ENCODE data around the gene PLXNB1.

Gene PLXNB1

DNA sequence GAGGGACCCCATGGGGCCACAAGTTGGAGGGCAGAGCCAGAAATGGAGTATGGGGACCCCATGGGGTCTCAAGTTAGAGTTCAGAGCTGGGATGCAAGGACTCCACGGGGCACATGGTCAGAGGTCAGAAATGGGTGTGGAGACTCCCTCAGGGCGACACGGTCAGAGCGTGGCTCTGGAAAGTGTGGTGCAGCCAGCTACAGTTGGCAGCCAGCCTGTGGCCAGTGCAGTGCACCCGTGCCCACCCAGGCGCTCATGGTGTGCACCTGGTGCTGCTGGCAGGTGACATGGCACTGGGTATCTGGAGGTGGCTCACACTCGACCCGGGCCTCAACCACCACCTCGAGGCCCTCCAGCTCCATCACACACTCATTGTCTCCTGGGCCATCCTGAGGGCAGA lies 11.2 kb downstream of the PLXNB1 start:
- no peak for DNase-seq

DNA sequence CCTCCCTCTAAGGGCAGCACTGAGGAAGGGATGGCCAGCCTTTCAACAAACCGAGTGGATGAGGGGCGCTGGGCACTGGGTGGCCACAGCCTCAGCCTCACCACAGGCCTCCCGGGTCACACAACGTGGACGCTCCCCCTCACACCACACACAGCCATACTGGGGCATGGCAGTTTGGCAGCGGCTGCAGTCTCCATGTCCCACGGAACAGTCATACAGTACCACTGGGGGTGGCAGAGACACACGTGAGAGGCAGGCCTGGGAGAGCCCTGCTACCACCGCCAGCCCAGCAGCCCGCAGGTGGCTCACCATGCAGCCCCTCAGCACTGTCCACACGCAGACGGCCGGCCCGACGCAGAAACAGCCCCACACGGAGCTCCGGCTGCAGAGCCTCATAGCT lies 11.7 kb downstream of the PLXNB1 start:
- DNase-seq = no peak

DNA sequence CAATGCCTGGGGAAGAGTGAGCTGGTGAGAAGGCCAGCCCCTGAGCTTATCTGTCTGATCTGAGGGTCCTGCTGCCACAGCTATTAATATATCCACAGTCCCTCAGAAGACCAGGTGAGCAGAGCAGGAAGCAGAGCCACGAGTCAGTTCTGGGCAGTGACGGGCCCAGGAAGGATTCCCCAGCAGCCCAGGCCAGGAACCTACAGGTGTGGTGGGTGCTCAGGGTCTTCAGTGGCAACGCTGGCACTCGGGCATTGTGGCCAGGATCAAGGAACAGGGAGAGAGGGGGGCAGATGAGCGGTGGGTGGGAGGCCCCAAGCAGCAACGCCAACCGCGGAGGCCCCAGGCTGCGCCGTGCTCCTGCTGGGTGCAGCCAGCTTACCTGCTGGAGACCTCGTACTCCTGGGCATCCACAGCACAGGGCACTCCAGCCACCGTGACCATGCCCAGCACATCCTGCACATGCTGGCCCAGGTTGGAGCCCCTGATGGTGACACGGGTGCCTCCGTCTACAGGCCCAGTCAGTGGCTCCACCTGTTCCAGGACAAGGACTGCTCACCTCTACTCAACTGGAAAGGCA lies 12.3 kb downstream of the PLXNB1 start:
- DNase-seq = no peak

DNA sequence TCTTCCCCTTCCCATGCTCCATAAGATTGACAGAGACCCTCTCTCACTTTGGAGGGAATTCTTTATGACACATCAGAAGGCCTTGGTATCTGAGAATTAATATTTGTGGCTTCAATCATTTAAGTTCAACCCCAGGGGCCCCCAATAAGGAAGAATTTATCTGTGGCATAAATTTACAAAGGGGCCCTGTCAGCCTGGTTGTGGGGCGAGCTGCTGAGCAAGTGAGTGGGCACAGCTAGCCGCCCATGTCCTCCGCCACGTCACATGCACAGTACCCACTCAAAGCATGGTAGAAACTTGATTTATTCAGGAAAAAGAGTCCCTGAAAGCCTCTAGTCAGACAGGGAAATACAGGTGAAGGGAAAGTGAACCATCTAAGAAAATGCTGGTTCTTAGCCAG lies 13.3 kb downstream of the PLXNB1 start:
- no peak for DNase-seq

DNA sequence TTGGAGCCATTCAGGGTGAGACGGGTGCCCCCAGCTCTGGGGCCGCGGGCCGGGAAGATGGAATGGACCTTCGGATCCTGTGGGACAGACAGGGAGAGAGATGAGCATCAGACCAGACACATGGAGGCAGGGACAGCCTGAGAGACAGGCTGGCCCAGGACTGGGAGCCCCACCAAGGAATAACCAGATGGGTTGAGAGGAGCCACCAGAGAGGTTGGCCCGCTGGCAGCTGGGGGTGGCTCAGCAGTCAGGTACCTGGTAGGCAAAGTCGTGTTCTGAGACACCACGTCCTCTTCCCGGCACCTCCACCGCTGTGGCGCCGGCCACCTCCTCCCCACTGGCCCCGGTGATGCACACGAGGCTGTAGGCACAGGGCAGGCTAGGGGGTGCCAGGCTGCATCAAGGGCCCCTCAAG lies 13.8 kb downstream of the PLXNB1 start:
- DNase-seq = no peak

DNA sequence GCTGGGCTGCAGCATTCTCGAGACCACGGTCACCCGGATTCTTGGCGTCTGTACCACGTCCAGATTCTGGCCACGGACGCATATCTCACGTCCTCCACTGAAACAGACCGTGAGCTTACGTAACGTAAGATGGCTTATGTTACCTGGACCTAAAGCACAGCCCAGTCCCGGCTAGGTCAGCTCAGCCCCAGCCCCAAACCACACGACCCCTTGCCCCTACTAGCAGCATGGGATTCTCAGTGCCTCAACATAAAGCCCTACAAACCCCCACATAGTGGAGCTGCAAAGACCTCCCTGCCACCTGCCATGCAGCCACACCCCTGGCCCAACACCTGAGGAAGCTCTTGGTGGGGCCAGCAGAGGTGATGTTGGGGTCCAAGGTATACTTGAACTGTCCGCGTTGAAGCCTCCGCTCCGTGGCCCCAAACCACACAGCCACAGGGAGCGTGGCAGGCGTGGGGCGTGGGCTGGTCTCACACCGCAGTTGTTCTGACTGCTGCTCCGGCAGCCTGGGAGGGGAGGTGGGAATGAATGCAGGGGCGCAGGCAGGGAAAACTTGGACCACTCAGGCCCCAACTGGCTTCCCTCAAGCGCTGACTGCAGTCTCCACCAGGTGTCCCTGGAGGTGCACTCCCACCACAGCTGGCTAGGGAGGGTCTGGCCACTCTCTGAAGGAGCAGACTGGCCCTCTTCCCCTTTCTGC lies 14.5 kb downstream of the PLXNB1 start:
- DNase-seq = no peak

DNA sequence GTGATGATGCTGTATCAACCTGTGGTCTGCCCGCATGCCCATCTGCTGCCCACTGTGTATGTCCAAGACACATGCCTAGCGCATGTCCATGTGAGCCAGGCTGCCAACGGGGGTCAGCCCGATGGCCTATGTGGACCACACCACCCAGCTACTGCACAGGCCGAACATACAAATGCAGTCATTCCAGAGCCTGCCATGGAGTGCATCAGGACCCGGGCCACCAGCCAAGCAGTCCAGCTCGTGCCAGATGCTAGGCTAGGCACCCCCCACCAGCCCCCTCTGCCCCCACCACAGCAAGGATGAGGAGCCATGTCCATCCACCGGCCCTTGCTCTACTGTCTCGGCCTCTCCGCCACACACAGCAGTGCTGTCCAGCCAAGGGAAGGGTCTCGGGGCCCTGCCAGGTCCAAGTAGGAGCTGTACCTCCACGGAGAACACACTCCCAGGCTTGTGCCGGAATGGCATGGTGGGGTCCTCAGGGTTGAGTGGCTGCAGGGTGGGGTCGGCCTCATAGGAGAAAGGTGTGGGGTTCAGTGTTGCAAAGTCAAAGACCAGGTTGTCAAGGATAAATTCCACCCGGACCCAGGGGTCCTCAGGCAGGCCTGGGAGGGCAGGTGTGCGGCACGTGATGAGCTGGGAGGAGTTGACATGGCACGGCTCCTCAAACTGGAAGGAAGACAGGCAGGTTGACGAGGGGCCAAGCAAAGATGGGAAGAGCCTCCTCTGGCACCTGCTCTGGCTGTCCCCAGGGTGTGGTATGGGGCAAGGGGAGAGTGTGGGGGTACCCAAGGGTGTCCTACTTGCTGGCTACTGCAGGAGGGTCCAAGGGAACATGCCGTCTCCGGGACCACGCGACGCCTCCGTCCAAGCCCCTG lies 15.3 kb downstream of the PLXNB1 start:
- no peak for DNase-seq

DNA sequence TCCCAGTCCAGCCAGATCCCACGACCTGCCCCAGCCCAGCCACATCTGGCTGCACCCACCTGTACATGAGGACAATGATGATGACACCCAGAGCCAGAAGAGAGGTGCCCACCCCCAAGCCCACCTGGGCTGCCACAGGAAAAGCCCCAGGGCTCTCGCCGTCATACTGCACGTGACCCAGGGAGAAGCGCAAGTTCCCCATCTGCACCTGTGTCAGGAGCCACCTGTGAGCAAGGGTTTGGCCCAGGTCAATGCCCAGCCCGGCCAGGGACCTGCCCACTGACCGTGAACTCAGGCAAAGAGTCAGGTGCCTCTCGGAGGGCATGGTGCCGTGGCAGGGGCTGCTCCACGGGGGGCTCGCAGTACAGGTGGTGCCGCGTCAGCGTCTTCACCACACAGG lies 16.3 kb downstream of the PLXNB1 start:
- DNase-seq = no peak

DNA sequence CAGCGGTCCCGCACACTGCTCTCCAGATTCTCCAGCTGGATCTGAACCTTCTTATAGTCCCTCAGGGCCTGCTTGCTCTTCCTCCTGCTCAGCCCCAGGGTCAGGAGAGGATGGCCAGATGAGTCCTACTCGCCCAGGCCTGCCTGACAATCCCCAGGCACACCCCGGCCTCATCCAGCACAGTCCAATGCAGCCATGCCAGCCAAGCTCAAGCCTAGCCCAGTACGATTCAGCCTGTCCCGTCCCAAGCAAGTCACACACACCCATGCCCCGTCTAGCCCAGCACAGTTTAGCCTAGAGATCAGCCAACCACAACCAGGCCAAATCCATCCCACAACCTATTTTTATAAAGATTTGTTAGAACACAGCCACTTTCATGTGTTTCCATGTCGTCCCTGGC lies 16.8 kb downstream of the PLXNB1 start:
- DNase-seq = no peak

DNA sequence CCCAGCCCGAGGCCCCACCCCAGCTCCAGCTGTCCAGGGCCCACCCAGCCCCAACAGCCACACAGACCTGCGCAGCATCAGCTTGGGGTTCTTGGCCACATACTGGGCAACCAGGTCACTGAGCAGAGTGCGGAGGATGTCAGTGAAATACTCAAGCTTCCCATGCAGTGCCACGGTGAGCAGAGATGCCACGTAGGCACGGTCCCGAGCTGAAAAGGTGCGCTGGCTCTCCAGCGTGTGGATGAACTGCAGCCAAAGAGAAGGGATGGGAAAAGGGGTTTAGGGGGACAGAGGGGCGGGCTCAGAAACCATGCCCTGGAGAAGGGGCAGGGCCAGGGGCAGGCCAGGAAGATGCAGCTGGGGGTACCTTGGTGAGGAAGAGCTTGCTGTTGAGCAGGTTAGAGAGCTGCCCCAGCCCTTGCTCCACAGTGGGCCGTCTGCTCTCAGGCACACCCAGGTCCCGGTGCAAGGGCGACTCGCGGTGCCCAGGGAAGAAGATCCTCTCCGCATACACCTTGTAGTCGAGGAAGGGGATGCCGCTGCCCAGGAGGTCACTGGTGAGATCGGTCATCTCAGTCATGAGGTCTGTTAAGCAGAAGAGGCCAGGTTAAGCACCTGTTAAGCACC lies 17.4 kb downstream of the PLXNB1 start:
- no peak for DNase-seq

DNA sequence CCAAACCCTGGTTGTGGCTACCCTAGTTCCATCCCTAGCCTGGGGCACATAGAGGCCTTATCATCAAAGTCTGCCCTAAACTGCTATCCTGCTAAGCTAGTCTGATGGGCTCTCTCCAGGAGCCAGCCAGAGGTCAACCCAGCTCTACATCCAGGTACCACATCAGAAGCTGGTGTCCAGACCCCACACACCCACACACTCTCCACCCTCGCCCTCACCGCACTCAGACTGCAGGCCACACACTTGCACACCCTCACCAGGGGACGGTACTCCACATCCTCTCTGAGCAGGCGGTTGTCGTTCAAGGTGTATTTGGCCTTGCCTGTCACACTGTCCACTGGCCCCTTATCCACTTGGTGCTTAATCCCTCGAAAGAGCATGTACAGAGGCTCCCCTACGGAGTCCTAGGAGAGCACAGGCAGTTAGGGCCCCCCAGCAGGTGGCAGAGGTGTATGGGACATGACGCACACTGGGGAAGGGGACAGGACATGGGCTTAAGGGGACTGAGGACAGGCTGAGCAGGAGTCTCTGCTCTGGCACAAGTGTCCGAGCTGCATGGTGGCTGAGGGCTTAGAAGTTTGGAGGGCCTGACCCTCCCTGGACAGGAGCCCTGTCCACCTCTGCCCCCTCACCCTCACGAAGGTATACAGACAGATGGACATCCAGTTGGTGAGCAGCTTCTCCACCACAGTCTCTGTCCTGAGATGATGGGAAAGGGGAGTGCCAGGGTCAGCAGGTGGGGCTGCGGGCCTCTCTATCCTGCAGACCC lies 18.1 kb downstream of the PLXNB1 start:
- no peak for DNase-seq

DNA sequence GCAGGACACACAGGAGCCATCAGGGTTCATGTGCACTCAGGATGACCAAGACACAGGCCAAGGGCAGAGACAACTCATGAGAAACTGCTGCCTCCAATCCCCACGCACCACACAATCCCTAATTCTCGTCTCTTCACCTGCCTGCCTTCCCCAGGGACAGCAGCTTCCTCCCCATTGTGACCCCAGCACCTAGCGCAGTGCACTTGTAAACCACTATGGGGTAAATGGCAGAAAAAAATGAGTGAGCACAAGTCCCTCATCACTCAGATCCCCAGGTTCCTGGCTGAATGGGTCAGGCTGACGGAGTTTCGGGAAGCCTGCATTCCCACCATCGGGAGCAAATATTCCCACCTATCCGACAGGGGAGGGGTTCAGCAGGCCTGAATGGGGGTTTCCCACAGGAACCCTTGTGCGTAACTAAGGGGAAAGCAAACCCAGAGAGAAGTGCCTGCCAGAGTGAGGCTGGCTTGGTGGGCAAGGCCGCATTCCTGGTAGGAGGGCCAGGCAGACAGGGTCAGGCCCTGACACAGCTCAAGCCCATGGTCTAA lies 18.8 kb downstream of the PLXNB1 start:
- no peak for DNase-seq

DNA sequence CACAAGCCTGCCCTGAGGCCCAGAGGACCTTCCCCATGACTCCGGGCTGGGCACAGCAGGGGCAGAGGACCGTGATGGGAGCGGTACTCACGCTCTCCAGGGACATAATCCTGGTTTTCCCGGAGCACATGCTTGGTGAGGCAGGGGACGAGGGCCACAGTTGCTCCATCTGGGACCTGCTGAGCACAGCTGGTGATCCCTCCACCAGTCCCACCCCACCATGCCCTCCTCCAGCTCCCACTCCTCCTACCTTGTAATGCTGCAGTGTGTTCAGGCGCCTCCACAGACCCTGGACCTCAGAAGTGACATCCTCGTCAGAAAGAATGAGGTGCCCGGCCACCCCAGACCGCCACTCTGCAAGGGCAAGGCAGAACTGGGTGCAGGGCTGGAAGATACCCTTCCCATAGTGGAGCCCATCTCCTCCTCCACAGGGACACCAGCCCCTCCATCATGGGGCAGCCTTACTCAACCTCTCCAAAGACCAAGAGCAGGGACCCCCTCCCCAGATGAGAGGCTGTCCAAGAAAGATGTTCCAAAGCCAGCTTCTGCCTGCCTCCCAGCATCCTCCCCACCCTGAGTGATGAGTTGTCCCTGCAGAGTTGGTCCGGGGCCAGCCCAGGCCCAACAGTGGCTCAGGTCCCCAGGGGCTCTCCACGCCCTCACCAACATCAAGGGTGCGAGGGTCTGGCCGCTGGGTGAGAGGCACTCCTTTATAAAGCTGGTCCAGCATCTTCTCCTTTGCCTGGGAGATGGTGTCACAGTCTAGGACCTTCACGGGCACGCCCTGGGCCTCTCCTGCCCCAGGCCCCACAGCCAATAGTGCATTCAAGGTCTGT lies 19.5 kb downstream of the PLXNB1 start:
- DNase-seq = no peak

DNA sequence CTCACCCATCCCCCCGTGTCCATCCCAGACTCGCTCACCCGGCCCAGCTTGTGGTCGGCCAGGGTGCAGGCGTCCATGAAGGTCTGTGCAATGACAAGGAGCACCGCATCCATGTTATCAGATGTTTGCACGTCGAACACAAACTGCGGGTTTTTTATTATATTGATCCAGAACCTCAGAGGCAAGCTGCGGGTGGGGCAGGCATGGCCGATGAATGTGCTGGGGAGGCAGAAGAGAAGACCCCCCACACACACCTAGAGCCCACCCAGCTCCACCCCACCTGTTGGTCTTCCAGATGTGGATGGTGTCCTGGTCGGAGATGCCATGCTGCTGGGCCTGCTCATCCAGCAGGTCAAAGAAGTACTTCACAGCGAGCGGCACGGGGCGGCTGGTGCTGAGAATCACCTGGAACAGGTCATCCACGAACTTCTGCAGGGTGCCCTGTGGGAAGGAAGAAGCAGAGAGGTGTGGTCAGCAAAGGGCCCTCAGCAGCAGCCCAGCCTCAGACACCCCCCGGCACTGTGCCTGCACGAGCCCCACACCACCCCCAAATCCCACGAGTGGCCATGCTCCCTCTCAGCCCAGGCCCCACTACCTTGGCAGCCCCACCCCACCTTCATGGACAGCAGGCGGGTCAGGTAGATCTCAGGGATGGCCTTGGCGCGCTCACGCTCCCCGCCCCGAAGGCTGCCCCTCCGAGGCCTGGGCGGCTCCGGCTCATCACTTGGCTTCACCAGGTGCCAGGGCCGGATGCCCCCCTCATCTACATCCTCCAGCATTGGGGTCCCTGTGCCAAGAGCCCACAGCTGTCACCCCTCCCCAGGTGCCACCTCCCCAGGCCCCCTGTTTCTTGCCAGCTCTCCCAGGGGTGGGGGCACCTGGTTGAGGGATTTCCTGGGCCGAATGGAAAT lies 20.3 kb downstream of the PLXNB1 start:
- DNase-seq = no peak

DNA sequence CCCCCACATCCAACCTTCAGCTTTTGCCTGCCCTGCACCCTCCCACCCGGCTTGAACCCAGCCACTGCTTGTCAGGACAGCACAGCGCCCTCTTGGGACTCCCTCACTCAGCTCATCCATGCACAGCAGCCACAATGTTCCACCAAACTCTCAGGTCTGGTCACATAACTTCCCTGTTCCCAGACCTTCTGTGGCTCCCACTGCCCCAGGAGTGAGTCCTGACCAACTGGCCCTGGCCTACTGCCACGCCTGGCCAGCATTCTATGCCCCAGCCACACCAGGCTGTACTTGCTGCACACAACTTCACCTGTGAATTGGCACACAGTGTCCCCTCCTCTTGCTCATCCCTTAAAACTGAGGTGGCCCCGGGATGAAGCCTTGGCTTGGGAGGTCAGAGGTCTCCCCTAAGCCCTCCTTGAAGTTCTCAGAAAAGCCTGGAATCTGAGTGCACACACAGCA lies 21.0 kb downstream of the PLXNB1 start:
- no peak for DNase-seq

DNA sequence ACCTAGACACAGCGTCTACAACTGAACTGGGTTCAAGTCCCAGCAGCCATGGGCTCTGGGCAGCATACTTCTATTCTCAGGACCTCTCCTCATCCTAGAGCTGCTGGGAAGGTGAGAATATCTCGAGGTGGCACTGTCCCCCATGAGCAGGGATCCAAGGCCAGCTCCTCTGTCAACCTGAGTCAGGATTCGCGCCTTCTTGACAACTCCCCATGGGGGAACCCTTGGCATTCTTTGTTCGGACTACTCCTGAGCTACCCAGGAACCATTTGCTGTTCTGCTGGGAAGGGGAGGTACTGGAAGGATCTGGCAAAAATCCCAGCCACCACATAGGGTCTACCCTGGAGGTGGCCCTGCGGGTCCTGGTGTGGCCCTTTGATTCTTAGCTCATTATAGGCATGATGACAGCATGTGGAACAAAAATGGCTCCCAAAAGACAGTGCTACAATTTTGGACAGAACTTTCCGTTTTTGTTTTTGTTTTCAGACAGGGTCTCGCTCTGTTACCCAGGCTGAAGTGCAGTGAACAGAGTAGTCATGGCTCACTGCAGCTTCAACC lies 22.3 kb downstream of the PLXNB1 start:
- no peak for DNase-seq

DNA sequence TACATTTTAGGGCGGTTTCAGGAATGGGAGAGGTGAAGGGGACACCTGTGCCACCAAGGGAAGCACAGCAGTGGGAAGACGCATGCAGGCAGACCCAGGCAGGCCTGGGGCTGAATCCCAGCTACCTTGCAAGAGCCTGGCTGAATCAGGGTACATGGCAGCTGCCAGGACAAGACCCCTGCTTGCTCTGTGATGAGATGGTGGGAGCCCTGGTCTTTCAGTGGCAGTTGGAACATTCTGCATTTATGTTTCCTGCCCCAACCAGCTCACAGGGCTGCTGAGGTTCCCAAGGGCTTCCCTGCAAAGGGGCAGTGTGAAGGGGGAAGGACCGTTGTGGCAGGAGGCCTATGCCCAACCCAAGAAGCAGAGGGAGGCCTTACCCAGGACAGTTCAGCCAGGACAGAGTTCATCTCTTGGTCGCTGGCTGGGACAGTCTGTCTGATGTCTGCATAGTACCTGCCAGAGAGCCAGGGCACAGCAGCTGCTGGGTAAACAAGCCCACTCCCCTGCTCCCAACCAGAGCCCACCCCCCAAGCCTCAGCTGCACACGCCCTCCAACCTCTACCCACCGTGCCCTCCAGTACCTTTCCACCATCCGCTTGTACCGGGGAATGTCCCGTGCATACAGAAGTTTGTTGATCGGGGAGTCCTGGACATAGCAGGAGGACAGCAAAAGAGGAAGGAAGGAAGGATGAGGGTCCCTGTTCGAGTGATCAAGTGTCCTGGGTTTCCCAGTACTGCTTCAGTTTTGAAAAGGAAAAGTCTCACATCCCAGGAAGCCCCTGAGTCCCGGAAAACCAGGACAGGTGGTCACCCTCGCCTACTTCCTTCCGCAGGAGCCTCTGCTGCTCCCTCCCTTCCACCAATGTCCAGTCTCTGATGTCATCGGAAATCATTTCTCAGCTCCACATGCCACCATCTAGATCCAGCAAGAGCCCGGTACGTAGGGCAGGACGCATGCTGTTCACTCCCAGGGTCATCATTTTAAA lies 23.1 kb downstream of the PLXNB1 start:
- DNase-seq = no peak

DNA sequence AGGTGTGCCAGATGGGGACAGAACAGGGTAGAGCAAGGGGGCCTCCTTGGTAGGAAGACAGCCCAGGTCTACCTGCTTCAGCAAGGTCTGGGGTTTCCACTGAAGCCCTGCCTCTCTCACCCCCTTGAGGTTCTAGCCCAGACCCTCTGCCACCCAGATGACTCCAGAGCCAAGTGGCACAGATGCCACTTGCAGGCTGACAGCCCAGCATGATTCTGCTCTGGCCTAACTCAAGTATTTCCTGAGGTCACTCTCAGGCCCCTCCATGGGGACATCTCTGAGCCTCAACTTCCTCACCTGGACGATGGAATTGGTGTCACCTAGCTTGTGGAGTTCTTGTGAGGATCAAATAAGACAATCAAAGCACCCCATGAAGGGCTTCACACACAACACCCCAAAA lies 23.9 kb downstream of the PLXNB1 start:
- DNase-seq = no peak

All from activated gamma-delta T cell (primary cell).